ENCODE data around the gene TMEM81.

Gene TMEM81, protein sequence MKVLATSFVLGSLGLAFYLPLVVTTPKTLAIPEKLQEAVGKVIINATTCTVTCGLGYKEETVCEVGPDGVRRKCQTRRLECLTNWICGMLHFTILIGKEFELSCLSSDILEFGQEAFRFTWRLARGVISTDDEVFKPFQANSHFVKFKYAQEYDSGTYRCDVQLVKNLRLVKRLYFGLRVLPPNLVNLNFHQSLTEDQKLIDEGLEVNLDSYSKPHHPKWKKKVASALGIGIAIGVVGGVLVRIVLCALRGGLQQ

GRCh38 chr1:205084360-205084759 lies at the start of gene TMEM81:
Gene TMEM81 (minus strand): TSS chr1:205084460. CDS start chr1:205084320, 140 bp downstream.
- no peak for DNase-seq

DNA sequence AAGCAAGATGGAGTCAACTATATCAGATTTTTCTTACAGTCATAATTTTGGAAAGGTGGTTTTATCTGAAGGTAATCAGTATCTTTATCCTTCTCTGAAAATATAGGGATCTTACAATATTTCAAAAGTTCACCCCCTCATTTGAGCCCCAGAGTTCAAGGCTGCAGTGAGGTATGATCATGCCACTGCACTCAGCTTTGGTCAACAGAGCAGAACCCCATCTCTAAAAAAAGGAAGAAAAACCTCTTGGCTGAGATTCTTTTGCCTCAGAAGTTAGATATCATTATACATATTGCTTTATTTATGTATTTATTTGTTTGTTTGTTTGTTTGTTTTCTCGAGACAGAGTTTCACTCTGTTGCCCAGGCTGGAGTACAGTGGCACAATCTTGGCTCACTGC lies 49.0 kb upstream of the TMEM81 start:
- DNase-seq: no peak

GRCh38 chr1:205129447-205130029 lies 45.3 kb upstream of the TMEM81 start:
- no peak for DNase-seq

- no peak for DNase-seq
These were observed 43.8 kb upstream of the TMEM81 start for GRCh38 chr1:205128050-205128449.

- DNase-seq: no peak
These were observed 43.4 kb upstream of the TMEM81 start for GRCh38 chr1:205127646-205128045.

- DNase-seq: no peak
These were observed 40.5 kb upstream of the TMEM81 start for GRCh38 chr1:205124726-205125125.

- DNase-seq: no peak
These were observed 38.2 kb upstream of the TMEM81 start for GRCh38 chr1:205122489-205122882.

GRCh38 chr1:205121660-205122488 lies 37.6 kb upstream of the TMEM81 start, which contains the start of gene RBBP5:
Gene RBBP5 (minus strand): TSS chr1:205121978. CDS start chr1:205121873, 105 bp downstream.
- DNase-seq: peak; percentile 96

DNA sequence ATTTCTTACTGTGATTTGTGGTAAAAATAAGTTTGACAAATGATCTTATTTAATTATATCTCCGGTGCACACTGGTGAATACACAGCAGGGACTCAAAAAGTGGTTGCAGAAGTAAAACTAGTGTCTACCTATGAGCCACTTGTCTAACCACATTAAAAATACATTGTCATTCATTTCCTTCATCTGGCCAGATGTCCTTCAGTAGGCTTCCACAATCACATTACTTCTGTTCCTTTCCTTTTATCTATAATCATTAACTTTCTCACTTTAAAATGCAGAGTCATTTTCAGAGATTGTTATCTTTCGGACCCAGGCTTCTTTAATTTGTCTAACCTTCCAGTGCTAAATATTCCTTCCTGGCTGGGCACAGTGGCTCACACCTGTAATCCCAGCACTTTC lies 34.5 kb upstream of the TMEM81 start:
- DNase-seq: no peak

DNA sequence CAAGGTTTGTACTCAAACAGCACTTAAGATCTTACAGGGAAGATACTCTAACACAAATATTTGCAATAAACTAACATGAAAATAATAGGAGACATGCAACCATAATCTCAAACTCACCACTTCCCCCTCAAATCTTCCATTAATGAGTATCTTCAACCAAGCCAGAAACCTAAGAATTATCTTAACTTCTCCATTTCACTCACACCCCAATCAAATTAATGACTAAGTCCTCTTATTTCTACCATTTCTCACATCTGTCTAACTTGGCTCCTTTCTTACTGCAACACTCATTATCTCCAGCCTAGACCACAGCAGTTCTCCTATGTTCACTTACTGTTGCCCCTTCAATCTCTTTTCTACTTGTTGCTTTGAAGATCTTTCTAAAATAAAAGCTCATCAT lies 27.1 kb upstream of the TMEM81 start:
- no peak for DNase-seq

- DNase-seq: no peak
These were observed 25.5 kb upstream of the TMEM81 start for GRCh38 chr1:205109711-205110110.

DNA sequence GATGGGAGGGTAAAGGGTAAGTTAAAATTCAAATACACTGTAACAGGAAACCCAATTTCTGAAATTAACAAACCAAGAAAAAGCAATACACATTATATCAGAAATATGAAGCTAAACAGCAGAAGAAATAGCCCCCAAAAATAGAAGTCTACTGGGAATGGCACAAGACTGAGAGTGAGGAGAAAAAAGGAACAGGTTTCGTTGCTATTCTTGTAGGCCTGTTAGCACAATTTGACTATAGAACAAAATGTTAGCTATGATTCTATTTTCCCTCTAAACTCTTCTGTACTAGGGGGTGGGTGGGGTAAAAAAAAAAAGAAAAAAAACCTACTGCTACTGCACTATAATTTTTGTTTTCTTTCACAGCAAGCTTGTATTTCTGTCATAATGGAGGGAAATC lies 25.0 kb upstream of the TMEM81 start:
- DNase-seq: no peak

DNA sequence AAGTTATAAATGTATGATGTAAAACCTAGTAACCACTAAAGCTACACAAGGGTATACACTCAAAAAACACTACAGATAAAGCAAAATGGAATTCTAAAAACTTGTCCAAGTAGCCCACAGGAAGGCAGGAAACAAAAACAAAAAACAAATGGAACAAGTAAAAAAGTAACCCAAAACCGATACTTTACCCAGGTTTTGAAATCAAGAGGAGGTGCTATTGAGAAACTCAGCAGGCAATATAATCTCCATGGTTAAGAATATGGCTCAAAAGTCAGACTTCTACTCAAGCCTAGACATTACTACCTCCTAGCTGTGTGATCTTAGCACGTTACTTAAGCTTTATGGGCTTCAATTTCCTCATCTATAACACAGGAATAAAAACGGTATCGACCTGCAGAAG lies 24.2 kb upstream of the TMEM81 start:
- DNase-seq: no peak

GRCh38 chr1:205107327-205107726 lies 23.1 kb upstream of the TMEM81 start:
- no peak for DNase-seq

- no peak for DNase-seq
These were observed 18.1 kb upstream of the TMEM81 start for GRCh38 chr1:205102404-205102803.

DNA sequence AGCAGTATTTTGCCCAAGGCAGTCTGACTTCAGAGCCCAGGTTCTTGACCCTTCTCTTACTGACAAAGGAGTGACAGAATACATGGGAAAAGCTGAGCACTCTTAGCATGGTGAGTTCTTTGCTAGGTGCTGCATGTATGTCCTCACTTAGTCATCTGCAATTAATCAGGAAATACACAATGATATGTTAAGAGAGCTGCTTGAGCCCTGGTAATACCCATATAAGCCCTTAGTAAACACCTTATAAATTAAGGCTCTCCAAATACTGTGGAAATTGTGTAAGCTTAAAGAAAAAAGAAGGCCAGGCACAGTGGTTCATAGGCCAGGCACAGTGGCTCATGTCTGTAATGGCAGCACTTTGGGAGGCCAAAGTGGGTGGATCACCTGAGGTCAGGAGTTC lies 14.0 kb upstream of the TMEM81 start:
- DNase-seq: no peak

DNA sequence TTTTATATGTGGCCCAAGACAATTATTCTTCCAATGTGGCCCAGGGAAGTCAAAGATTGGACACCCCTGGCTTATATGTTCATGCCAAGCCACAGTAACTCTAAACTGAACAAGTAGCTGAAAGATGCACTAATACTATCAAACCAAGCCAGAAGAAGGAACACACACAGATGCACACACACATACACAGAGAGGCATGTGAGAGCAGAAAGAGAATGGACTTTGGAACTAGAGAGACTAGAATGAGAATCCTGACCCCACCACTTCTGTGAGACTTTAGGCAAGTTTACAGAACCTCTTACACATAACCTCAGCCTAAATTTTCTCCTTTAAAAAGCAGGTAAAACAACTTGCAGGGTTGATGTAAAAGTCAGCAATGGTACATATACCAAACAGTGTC lies 11.2 kb upstream of the TMEM81 start:
- no peak for DNase-seq

GRCh38 chr1:205091043-205091740 lies 6.9 kb upstream of the TMEM81 start:
- no peak for DNase-seq

GRCh38 chr1:205088341-205088740 lies 4.1 kb upstream of the TMEM81 start:
- no peak for DNase-seq

- DNase-seq: no peak
These were observed 1.8 kb downstream of the TMEM81 start for GRCh38 chr1:205082431-205082830.

- no peak for DNase-seq
These were observed 6.3 kb downstream of the TMEM81 start for GRCh38 chr1:205077934-205078311.

- no peak for DNase-seq
These were observed 6.9 kb downstream of the TMEM81 start for GRCh38 chr1:205077158-205077933.

All from NCI-H1417 treated with DMSO at 0.1 percent for 48 hours (cell line).